ENCODE results near the gene NPTN.
A peak's percentile ranks its signal among the peaks of the same experiment; 100 is the strongest.
"Not testable (repeated sequence)": the region's sequence is repeated elsewhere in the genome, so short reads cannot be mapped to it uniquely, and the experiment has no call there.

The NPTN gene

DNA sequence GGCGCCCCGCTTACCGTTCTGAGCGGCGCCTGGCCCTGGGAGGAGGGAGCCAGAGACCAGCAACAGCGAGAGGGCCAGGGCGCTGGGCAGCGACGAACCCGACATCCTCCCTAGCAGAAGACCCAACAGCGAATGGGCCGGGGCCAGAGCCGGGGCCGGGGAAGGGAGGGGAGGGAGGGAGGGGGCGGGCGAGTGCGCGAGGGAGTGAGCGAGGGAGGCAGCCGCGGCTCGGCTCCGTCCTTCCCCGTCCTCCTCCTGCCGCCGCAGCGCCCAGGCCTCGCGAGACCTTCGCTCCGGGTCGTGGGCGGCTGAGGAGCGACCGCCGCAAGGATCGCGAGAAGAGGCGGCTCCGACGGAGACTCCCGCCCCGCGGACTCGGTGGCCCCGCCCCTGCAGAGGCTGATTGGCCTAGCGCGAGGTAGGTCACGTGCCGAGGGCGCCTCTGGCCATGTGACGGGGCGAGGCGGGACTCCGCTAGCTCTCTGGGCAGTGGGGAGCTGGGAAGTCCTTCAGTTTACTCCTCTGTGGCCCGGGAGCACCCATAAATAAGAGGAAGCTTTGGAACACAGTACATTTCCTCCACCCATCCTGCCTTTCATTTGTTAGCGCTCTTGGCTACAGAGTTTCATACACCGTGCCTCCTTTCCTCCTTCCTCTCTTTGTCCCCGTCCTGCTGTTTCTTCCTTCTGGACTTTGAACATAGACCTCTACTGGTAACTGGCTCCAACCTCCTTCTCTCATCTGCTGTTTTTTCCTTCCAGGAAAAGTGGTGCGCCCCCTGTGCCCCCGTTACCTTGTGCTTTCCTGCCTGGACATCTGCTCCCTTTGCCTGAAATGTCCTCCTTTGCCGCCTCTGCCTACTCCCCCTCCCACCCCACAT is at the start of gene NPTN:
TSS of gene NPTN (minus strand) at position 279 of the 880 bp plus-strand sequence. CDS start at position 105, 174 bp downstream.
- DNase-seq: peak; percentile 91

DNA sequence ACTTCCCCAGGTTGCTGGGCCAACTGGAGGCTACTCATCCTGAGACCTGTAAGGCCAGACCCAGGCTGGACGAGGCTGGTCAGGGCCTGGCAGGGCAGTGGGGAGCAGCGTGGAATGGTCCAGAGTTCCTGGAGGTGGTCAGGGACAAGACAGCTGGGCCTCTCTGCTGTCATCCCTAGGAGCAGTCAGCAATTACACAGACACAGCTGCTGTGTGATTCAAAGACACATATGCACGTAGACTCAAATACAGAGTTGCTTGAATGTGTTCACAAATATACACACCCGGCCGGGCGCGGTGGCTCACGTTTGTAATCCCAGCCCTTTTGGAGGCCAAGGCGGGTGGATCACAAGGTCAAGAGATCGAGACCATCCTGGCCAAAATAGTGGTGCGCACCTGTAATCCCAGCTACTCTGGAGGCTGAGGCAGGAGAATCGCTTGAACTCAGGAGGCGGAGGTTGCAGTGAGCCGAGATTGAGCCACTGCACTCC is 49.5 kb upstream of the NPTN start:
- DNase-seq: no peak

DNA sequence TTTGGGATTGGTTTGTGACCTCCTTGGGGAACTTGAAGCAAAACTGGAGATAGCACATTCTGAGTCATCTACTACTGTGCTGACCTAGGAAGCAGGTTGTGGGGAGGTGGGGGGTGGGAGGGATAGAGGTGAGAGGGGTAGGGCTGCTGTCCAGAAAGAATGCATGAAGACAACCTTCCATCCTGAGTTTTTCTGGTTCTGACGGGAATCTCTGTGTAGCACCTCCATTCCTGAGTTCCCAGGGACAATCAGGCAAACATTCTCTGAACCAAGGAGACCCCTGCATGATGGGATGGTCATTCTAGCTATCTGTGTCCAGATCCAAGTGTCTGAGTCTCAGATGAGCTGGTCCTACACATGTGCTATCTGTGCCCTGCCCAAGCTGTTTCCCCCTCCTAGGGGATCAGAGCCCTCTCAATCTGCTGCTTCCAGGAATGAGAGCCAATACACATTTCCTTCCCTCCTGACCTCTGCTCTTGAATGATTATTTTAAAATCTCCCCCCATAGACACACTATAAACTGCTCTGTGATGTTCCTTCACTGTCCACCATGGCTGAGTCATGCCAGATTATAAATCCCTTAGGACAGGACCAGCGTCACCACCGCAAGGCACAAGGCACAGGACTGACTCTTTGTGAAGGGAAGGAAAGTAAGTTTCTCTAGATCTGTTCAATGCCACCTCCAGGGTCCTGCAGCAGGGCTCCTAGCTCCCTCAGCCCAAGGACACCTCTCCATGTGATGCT is 48.8 kb upstream of the NPTN start:
- DNase-seq: no peak

DNA sequence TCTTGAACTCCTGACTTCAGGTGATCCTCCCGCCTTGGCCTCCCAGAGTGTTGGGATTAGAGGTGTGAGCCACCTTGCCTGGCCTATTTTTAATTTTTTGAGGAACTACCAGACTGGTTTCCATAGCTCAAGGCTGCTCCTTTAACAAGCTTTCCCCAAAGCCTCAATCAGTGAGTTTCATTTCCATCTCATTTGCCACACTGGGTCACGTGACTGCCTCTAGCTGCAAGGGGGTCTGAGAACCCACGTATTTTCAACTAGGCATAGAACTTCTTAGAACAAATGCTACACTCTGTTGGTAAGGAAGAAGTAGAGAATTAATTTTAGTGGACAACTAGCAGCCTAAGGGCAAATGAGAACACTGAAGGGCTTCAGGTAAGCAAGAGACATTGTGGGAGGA is 47.9 kb upstream of the NPTN start:
- no peak for DNase-seq

DNA sequence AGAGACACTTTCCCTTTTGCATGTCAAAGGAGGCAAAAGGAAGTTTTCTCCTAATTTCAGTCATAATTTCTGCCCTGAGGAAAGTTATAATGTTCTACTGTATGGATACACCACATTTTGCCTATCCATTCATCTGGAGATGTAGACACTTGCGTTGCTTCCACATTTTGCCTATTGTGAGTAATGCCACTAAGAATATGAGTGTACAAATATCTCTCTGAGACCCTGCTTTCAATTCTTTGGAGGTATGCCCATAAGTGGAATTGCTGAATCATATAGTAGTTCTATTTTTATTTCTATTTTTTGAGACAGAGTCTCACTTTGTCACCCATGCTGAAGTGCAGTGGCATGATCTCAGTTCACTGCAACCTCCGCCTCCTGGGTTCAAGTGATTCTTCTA is 47.4 kb upstream of the NPTN start:
- DNase-seq: no peak

DNA sequence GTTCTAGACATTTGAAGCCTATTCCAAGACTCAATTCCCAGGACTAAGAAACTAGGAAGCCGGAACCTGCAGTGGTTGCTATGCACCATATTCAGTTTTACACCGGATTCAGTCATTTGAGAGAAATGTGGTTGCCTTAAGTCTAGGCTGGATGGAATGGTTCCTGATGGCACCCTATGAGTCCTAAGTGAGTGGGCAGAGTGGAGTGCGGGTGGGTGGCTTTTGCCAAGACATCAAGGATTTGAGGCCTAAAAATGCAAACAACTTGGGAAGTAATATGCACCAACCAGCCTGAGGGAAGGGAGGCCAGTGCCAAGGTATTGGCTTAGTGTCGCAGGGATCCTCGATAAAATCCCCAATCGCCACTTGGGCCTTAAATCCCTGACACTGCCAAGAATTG is 46.8 kb upstream of the NPTN start:
- DNase-seq: no peak

DNA sequence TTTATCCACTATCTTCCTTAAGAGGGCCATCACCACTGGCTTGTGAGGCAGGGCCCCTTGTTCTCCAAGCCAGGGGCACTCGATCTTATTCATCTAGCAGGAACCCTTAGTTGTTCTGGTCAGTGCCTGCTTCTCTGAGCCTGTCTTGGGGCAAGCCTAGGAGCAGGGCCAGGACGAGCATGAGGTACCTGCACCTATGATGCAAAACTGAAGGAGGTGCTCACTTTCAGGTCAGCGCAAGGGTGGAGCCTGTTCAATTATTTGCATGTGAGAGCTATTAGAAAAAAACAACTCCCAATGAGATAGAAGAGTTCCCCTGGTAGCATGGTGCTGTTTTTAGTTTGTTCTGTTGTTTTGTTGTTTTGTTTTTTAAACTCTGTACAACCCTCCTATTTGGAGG is 46.0 kb upstream of the NPTN start:
- DNase-seq: no peak

DNA sequence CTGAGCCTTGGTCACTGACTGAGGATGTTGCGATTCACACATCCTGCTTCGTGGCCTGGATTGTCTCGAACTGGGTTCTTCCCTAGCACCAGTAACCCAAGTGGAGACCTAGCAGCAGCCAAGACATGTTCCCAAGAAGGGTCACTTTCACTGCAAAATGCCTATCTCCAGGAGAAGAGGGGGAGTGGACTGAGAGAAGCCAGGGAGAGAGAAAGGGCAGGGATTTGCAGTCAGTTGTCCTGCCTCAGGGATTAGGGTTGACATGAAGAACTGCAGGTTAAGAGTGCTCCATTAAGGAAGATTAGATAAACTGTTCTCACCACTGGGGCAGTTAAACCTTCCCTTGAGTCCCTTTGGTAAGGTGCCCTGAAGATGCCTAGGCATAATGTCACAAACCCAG is 45.3 kb upstream of the NPTN start:
- no peak for DNase-seq

DNA sequence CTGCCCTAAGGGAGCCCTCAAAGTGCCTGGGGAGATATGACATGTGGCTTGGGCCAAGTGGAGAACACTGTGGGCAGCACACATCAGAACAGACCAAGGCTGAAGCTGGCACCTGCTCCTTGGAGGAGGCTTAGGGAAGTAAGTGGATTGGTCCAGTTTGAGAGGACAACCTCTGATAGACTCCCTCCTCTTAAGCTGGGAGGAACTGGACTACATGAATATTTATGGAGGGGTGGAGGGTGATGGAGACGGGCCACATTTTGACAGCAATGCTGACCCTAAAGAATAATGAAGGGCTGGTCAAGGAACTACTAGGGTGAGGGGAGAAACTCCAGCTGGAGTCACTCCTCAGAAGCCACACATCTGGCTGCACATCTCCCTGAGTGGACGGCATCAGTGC is 44.5 kb upstream of the NPTN start:
- DNase-seq: no peak

DNA sequence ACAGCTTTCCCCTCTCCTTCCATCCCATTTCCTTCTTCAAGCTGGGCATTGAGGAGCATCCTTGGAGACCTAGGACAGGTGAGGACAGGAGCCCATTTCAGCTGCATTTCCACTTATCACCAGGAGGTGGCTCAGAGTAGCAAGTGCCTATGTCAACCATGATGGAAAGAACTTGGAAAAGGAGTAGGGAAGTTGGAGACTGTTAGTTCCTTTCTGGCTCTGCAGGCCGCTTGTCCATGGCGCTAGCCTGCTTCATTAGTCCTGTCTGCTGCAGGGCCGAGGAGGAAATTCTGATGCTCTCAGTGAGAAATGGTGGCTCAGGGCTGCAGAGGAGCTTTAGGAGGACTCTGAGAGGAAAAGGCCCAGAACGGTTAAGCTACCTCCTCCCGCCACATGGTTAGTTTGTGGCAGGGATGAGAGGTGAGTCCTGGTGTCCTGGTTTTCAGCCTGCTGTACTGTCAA is 44.0 kb upstream of the NPTN start:
- DNase-seq: peak; percentile 36

DNA sequence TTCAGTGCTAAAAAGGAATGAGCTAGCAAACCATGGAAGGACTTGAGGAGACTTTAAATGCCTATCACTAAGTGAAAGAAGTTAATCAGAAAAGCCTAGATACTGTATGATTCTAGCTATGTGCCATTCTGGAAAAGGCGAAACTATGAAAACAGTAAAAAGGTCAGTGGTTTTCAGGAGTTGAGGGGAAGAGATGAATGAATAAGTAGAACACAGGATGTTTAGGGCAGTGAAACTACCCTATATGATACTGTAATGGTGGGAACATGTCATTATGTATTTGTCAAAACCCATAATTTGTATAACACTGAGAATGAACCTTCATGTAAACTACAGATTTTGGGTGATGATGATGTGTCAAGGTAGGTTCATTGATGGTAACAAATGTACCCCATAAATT is 41.4 kb upstream of the NPTN start:
- DNase-seq: no peak

DNA sequence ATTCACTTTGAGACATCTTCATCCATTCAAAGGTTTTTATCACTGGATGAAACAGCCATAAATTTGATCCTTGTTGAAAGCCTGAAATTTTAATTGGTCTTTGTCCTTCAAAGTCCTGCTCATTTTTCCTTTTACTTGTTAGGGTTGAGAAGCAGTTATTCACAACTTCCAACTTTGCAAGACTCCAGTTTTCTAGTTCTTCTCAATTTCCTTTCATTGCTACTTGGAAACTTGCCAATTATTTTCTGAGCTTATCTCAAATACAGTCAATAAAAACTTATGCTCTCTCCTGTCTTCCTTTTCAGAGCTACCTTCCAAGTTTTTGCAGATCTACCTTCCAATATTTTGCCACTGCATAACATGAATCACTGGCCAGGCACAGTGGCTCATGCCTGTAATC is 27.3 kb upstream of the NPTN start:
- DNase-seq: no peak

DNA sequence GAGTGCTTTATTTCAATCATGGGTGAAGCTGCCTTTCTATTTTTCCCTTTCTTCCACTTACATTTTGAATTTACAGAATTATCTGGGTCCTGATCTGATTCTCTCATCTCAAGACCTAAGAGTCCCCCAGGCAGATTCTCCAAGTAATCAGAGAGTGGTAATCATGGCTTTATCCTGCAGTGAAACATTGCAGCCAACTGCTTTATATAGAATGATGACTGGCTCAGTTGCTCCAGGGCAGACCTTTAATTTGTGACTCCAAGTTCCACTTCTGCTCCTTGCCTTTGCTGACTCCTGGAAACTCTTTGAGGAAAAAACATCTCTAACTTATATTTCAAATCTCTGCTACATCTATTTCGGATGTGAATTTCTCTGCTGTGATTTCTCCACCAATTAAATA is 25.5 kb upstream of the NPTN start:
- DNase-seq: no peak

DNA sequence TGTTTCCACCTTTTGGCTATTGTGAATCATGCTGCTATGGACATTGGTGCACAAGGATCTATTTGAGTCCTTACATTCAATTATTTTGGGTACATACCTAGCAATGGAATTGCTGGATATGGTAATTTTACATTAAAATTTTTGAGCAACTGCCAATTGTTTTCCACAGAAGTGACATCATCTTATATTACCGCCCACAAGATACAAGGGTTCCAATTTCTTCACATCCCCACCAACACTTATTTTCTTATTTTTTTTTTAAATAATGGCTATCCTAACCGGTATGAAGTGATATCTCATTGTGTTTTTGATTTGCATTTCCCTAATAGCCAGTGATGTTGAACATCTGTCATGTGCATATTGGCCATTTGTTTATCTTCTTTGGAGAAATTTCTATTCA is 22.5 kb upstream of the NPTN start:
- no peak for DNase-seq

DNA sequence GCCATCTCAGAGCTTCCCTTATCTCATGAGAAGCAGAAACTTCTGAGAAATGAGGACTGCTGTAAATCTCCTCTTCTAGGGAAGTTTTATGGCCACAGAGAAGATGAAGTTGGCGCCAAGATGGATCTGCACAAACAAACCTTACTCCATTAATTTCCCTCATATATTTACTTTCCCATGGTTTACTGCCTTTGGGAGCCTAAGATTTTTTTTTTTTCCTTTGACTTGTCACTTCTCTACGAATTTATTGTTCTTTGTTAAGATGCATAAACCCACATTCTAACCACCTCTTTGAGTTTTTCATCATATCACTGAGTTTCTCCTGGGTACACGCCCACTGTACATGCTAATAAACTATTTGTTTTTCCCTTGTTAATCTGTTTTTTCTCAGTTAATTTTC is 21.5 kb upstream of the NPTN start:
- DNase-seq: no peak

DNA sequence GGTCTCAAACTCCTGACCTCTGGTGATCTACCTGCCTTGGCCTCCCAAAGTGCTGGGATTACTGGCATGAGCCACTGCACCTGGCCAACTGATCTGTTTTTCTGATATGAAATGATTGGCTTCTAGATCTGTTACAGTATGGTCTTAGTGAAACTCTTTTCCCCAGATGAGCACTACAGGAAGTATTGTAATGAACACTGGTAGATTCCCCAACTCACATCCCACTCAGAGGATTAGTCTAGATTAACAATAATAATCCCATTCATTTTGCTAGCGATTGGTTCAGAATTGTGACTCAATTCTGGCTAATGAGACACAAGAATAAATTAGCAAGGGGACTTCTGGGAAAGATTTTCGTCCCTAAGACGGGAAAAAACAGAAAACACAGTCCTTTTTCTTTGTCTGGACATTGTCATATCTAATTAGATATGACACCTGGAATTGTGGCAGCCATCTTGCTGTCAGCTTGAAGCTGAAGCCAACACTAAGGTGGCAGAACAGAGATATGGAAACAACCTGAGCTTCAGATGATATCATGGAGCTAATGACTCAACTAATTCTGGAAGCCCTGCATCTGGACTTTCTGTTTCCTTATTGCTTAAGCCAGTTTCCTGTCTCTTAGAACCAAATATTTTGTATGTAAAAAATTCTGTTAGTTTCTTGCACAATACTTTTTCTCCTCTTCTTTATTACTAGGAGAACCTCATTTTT is 17.4 kb upstream of the NPTN start:
- DNase-seq: no peak

DNA sequence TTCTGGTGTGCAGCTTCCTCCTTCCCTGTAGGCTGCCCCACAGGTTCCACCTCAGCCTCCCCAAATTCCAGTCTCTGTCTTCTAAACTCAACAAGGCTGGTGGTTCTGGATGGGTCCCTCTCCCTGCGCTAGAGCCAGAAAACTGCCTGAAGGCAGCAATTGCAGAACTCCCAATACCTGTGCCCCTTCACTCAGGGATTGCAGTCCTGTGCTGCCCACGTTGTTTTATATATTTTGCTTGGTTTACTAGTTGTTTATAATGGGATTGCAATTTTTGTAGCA is 14.8 kb upstream of the NPTN start:
- no peak for DNase-seq

DNA sequence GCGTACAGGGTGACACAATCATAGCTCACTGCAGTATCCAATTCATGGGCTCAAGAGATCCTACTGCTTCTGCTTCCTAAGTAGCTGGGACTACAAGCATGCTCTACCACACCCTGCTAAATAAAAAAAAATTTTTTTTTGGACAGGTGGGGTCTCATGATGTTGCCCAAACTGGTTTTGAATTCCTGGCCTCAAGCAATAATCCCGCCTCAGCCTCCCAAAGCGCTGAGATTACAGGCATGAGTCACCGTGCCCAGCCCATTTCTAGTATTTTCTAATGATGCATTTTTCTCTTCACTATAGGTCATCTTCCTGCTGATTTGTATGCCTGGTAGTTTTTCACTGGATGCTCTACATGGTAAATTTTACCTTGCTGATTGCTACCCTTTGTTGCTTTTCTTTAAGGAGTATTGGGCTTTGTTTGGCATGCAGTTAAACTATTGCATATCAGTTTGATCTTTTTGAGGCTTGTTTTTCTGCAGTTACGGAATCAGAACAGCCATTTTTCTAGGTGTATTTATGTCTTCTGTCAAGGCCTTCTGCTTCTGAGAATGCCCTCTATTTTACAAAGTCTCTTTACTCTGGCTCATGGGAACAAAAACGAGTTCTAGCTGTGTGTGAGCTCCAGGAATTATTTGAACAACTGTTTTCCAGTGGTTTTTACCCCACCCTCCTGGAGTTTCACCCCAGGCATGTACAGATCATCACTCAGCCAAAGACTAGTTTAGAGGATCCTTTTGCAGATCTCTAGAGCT is 14.2 kb upstream of the NPTN start:
- no peak for DNase-seq

DNA sequence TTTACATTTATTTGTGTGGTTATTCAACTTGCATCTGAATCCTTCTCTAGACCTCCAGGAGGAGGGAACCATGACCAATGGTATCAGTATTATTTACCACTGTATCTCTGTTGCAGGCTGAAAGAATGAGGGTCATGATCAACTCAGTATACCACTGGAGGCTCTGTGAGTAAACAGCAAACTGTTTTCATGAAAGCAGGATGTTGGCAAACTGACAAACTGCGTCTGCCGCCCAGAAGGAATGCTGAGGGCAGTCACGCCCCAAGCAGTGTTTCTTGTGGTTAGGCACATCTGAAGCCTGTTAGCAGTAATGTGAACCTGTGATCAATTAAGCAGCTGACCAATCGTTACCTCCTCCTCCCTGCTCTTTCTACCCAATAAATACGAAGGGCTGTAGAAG is 6.3 kb upstream of the NPTN start:
- DNase-seq: not testable (repeated sequence)

DNA sequence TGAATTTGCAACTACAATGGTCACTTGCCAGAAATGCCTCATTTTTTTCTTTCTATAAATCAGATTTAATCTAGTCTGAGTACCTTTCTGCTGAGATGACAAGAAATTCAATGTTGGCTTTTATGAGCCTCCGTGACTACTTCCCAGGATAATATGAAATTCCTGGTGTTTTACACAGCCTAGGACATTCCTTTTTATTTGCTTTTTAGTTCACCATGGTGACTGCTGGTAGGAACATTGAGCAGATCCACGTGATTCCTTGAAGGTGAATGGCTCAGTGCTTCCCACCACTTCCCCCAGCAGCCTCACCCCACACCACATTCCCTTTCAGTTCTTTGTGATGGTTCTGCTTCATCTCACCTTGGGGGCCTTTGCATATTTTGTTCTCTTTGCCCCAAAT is 4.3 kb upstream of the NPTN start:
- no peak for DNase-seq

DNA sequence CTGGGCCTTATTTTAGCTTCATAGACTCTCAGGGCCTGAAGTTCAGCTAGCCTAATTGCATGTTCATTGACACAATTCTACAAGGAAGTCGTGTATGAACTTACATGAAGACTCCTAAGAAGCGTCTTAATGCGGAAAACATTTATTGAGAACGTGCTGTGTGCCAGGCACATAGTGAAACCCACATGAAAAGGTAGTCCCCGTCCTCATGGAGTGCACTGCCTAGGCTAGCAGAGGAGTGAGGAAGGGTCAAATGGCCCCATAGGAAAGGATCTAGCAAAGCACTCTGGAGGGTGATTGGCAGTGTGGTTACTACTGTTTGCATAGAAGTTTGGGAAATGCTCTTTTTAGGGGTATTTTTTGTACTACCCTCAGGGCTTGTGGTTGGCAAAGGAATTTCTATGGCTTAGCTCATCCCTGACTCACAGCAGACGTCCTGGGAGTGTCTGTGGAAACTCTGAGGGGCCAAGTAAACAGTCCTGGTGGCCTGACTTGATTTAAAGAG is 854 bp upstream of the NPTN start:
- DNase-seq: no peak

DNA sequence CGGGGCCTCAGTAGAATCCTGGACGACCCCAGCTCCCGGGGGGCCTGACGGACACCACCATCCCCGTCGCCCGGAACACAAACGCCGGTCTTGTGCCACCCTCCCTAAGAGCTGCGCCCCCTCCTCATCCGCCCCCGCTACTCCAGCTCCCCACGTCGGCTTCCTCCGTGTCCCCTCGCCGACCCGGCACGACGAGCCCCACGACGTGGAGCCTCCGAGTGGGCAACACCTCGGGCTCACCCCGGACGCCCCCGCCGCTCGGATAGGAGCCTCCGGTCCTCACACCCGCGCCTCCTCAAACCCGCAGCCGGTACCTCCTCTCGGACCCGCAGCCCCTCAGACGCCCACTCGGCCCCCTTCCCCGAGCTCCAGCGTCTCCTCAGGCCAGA is 525 bp downstream of the NPTN start:
- no peak for DNase-seq

Data from NCI-H1105 (cell line).